Measurements from ENCODE around the gene BICDL1. TPM values are rescaled to one million over a fixed set of nuclear protein-coding genes. Genes with fewer than 3 reads are reported as not detected.

BICDL1 gene
- total and polyA plus RNA-seq, 2 donors (not counting 1 experiment from before 2014, with no cell fraction given) = not detected

DNA sequence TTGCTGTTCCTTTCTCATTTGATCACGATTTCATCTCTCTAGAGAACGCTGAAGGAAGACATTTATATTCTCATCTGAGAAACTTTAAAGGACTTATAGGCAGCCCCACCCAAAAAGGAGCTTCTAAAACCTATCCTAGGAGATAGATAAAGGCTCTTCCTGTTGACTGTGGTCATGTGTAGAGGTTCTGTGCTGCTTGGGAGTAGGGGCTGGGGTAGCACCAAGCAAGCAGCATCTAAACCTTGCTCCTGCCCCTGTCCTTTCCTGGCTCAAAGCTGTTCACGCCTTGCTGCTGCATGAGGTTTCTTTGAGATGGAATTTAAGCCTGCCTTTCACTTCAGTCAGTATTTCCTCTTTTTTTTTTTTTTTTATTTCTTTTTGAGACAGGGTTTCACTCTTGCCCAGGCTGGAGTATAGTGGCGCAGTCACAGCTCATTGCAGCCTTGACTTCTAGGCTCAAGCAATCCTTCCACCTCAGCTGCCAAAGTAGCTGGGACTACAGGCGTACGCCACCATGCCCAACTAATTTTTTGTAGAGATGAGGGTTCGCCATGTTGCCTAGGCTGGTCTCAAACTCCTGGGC is 86.1 kb downstream of the BICDL1 start:
- Histone ChIP-seq H4K20me1 (ENCODE audit: control insufficient read depth, extremely low read depth, insufficient read depth, low read length) (no peaks in the 10 kb centered on the region), H3K4me1 (ENCODE audit: control insufficient read depth, extremely low read depth, insufficient read depth, low read length) (no peaks in the 10 kb centered on the region), H3K27ac (ENCODE audit: insufficient read depth, low read length) (no peak overlapping the region), H3K4me2 (ENCODE audit: extremely low read depth, insufficient read depth, low read length) (no peak overlapping the region), H3K9ac (ENCODE audit: insufficient read depth, low read length) (no peak overlapping the region), H3K27me3 (ENCODE audit: control insufficient read depth, insufficient read depth, low read length) (peaks cover 4% of the 10 kb centered on the region), H3K9me3 (ENCODE audit: control insufficient read depth, insufficient read depth, low read depth, low read length) (no peaks in the 10 kb centered on the region), H2AFZ (ENCODE audit: low read length) (no peak overlapping the region), H3K36me3 (ENCODE audit: control insufficient read depth, insufficient read depth, low read length) (no peaks in the 10 kb centered on the region), H3K4me3 (replicated peaks in 1 of 4; ENCODE audit: control extremely low read depth in 1 of 4, insufficient read depth in 1 of 4, low read depth in 3 of 4, low read length in 4 of 4) (no peak overlapping the region), H3K79me2 (ENCODE audit: control insufficient read depth, insufficient read depth, low read length) (no peaks in the 10 kb centered on the region)
- DNase-seq (ENCODE audit: low read depth in 2 of 2) = no peak
- TF ChIP-seq EZH2 (IDR thresholded peaks at IDR 0.05; ENCODE audit: low read length, missing control alignments) (no peak), CTCF (conservative IDR thresholded peaks at IDR 0.05 in 1 of 2, IDR thresholded peaks at IDR 0.05 in 1 of 2; ENCODE audit: low read depth in 1 of 2, low read length in 2 of 2) (no peak)

- H3K4me1 ChIP-seq (ENCODE audit: control insufficient read depth, extremely low read depth, insufficient read depth, low read length) = no peaks in the 10 kb centered on the region
- no peak for DNase-seq (ENCODE audit: low read depth in 2 of 2)
- TF ChIP-seq EZH2 (IDR thresholded peaks at IDR 0.05; ENCODE audit: low read length, missing control alignments) (no peak), CTCF (conservative IDR thresholded peaks at IDR 0.05 in 1 of 2, IDR thresholded peaks at IDR 0.05 in 1 of 2; ENCODE audit: low read depth in 1 of 2, low read length in 2 of 2) (no peak)
- no peak overlapping the region for H3K4me3 ChIP-seq (replicated peaks in 1 of 4; ENCODE audit: control extremely low read depth in 1 of 4, insufficient read depth in 1 of 4, low read depth in 3 of 4, low read length in 4 of 4)
- no peaks in the 10 kb centered on the region for H3K9me3 ChIP-seq (ENCODE audit: control insufficient read depth, insufficient read depth, low read depth, low read length)
- no peak overlapping the region for H3K9ac ChIP-seq (ENCODE audit: insufficient read depth, low read length)
- no peak overlapping the region for H3K4me2 ChIP-seq (ENCODE audit: extremely low read depth, insufficient read depth, low read length)
- H2AFZ ChIP-seq (ENCODE audit: low read length) = no peak overlapping the region
- H3K79me2 ChIP-seq (ENCODE audit: control insufficient read depth, insufficient read depth, low read length) = no peaks in the 10 kb centered on the region
- no peak overlapping the region for H3K27ac ChIP-seq (ENCODE audit: insufficient read depth, low read length)
- H3K27me3 ChIP-seq (ENCODE audit: control insufficient read depth, insufficient read depth, low read length) = peaks cover 4% of the 10 kb centered on the region
- no peaks in the 10 kb centered on the region for H3K36me3 ChIP-seq (ENCODE audit: control insufficient read depth, insufficient read depth, low read length)
- H4K20me1 ChIP-seq (ENCODE audit: control insufficient read depth, extremely low read depth, insufficient read depth, low read length) = no peaks in the 10 kb centered on the region
These were observed 87.6 kb downstream of the BICDL1 start for GRCh38 chr12:120076651-120077050.

- Histone ChIP-seq H2AFZ (ENCODE audit: low read length) (no peak overlapping the region), H3K4me3 (replicated peaks in 1 of 4; ENCODE audit: control extremely low read depth in 1 of 4, insufficient read depth in 1 of 4, low read depth in 3 of 4, low read length in 4 of 4) (no peak overlapping the region), H3K4me2 (ENCODE audit: extremely low read depth, insufficient read depth, low read length) (no peak overlapping the region), H3K79me2 (ENCODE audit: control insufficient read depth, insufficient read depth, low read length) (no peaks in the 10 kb centered on the region), H4K20me1 (ENCODE audit: control insufficient read depth, extremely low read depth, insufficient read depth, low read length) (no peaks in the 10 kb centered on the region), H3K27me3 (ENCODE audit: control insufficient read depth, insufficient read depth, low read length) (peaks cover 4% of the 10 kb centered on the region), H3K36me3 (ENCODE audit: control insufficient read depth, insufficient read depth, low read length) (no peaks in the 10 kb centered on the region), H3K9ac (ENCODE audit: insufficient read depth, low read length) (no peak overlapping the region), H3K9me3 (ENCODE audit: control insufficient read depth, insufficient read depth, low read depth, low read length) (no peaks in the 10 kb centered on the region), H3K27ac (ENCODE audit: insufficient read depth, low read length) (no peak overlapping the region), H3K4me1 (ENCODE audit: control insufficient read depth, extremely low read depth, insufficient read depth, low read length) (no peaks in the 10 kb centered on the region)
- TF ChIP-seq EZH2 (IDR thresholded peaks at IDR 0.05; ENCODE audit: low read length, missing control alignments) (no peak), CTCF (conservative IDR thresholded peaks at IDR 0.05 in 1 of 2, IDR thresholded peaks at IDR 0.05 in 1 of 2; ENCODE audit: low read depth in 1 of 2, low read length in 2 of 2) (no peak)
- DNase-seq (ENCODE audit: low read depth in 2 of 2) = no peak
These were observed 88.2 kb downstream of the BICDL1 start for GRCh38 chr12:120077260-120077659.
